ELR (cell line): Measurements from ENCODE around the gene SLC43A1.

Experiments used
- DNase-seq: peaks from one replicate; pipeline ENCODE4 v3.0.0-alpha.2; 2015; ENCODE audit warnings: low read depth

Gene SLC43A1

DNA sequence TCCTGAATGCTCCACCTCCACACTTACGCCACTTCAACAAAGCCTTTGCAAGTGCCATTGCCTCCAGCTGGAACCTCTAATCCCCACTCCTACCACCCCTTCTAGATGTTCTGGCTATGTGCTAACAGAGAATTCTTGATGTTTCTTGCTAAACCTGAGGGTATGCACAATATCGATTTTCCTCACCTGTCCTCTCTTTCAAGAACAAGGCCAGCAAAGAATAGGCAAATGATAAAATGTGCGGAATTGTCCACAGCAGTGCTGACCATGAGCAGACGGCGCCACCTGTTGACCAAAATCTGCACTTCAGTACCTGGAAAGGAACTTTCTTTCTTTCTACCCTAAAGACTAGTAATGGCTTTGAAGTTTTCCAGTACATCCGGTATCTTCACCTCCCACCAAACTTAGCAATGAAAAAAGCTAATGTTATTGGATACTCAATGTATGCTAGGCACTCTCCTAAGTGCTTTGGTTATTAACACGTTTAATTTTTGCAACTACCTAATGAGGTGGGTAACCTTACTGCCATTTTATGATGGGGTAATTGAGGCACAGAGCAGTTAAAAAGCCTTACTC lies 11.6 kb upstream of the SLC43A1 start:
- peak; percentile 64 for DNase-seq

DNA sequence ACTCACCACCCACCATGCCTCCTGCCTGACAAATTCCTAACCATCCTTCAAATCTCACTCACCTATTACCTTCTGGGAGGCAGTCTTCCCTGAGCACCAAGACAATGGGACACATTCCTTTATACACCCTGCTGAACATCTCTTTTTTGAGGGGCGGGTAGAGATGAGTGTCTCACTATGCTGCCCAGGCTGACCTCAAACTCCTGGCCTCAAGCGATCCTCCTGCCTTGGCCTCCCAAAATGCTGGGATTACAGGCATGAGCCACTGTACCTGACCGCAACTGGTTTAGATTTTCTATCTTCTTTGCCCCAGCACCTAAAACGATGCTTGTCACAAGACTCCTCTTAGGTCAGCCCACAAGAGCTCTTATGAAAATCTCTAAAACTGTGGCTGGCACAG lies 7.9 kb upstream of the SLC43A1 start:
- DNase-seq: no peak

DNA sequence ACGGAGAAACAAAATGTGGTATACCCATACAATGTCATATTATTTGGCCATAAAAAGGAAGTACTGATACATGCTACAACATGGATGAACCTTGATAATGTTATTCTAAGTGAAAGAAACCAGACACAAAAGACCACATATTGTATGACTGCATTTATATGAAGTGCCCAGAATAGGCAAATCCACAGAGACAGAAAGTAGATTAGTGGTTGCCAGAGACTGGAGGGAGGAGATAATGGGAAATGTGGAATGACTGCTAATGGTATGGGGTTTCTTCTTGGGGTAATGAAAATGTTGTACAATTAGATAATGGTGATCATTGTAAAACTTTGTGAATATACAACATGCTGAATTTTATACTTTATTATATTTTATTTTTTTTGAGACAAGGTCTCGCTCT lies 5.6 kb upstream of the SLC43A1 start:
- DNase-seq: no peak

DNA sequence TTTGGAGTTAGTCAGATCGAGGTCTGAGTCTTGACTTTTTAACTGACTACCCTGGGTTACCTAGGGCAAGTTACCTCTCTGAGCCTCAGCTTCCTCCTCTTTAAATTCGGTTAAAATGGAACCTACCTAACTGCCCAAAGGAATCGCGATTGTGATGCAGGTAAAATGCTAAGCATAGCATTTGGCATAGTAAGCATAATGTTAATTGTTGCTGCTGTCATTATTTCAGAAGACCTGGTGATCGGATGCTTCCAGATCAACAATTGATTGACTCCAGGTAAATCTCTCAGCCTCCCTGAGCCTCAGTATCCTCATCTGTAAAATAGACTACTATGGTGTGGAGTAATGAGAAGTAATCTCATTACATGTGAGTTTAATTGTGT lies 550 bp upstream of the SLC43A1 start:
- no peak for DNase-seq

DNA sequence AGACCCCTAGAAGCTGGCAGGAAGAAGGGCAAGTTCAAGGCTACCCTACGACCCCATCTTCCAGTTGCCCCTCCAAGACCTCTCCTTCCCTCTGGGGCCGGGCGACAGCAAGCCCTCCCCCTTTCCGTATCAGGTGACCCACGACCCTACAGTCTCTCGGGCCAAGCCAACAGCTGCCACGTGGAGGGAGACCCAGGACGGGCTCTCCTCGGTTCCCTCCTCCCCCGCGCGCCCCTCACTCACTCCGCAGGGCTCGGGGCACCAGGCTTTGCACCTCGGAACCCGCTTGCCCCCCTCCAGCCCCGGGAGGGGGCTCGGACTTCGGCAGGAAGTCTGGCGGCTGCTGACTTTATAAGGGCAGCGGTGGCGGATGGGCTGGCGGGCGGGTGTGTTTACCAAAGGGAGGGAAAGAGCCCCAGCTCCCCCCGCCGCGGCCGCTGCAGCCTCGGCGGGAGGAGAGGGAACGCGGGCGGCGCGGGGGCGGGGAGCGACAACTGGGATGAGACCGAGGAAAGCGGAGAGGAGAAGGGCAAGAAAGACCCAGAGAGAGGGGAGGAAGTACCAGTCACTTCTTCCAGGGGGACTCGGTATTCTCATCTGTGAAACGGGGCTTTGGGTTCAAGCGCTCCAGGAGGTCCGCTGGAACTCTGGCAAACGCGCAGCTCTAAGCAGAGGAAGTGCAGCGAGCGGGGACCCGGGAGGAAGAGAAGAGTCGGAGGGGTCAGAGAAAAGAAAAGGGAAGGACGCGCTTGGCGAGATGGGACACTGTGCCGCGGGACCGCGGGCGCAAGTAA lies 767 bp downstream of the SLC43A1 start:
- DNase-seq: peak; percentile 55

DNA sequence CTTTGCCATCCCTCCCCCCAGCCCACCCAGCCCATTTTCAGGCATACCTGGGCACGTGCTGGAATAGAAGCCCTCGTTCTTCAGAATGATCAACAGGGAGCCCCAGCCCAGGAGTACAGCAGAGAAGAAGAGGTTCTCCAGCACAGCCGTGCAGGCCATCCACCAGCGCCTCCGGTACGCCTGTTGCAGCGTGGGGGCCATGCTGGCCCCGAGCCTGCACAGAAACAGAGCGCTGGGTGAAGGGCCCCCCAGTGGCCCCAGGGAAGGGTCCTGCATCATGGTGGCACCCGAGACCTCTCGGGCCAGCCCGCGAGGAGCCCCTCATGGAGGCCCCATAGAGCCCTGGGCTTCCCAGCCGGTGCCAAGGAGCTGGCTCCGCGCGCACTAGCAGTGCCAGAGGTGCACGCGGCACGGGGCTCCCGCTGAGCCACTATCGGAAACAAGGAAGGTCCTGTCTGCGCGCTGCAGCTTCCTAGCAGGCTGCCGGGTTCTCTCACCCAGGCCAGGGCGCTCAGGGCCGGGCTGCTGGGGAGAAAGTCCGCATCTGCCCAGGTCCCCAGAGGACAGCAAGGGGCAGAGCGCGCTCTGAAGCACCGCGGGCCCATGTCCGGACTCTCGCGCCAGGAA lies 1.5 kb downstream of the SLC43A1 start:
- peak; percentile 45 for DNase-seq

DNA sequence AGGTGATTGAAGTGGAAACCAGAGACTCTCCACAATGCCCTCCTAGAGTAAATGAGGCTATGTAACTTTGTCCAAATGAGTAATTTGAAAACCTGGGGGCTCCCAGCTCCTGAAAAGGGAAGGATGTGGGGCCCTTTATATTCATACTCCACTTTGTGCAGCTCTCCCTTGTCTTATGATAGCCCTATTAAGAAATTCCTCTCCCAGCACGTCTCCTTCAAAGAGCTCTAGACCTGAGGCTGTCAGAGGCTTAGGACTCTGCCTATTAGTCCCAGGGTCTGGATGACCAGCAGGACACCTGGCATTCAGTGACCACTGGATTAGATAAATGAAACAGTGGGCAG lies 2.1 kb downstream of the SLC43A1 start:
- DNase-seq: no peak

DNA sequence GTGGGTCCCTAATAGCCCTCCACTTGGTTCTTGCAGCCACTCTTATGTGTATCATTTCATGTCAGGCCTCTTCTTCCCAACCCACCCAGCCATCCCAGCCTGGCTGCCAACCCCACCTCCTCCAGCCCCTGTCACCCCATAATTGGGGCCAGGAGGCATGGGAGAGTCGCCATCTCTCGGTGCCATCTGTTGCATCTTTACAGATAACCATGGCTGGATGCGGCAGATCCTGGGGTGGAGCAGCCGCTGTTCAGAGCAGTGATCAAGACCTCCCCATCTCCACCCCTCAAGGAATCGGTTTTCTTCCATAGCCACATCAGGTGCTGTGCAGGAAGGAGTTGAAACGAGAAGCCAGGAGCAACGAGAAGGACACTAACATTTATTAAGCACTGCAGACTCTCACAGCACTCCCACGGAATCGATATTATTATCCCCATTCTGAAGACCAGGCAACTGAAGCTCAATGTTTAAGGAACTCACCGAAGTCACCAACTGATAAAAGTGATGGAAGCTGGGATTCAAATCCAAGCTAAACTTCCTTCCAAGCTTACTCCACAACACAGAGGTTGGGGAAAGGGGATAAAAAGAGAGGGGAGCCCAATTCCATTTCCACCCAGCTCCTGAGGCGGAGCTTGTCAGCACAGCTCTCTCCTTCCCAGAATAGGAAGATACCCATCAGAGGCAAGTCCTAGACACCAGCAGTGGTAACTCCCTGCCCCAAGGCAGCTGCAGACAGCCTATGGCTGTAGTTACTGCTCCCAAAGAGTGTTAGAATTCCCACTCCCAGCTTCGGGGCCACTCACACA lies 2.7 kb downstream of the SLC43A1 start:
- no peak for DNase-seq

DNA sequence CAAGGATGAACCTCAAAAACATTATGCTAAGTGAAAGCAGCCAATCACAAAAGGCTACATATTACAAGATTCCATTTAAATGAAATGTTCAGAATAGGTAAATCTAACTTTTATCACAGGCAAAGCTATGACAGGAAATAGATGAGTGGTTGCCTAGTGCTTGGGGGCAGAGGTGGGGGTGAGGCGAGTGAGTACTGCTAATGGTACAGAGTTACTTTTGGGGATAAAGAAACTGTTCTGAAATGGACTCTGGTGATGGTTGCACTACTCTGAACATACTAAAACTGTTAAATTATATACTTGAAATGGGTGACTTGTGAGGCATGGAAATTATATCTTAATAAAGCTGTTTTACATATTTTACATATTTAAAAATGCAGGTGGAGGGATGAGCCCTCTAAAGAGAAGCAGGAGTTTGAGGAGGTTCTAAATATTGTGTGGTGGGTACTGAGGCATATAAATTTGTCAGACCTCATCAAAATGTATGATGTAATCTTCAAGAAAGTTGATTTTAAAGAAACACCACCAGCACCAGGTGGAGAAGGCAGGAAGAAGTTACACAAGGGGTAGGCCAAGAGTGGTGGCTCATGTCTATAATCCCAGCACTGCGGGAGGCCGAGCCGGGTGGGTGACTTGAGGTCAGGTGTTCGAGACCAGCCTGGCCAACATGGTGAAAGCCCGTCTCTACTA lies 3.6 kb downstream of the SLC43A1 start:
- DNase-seq: no peak

DNA sequence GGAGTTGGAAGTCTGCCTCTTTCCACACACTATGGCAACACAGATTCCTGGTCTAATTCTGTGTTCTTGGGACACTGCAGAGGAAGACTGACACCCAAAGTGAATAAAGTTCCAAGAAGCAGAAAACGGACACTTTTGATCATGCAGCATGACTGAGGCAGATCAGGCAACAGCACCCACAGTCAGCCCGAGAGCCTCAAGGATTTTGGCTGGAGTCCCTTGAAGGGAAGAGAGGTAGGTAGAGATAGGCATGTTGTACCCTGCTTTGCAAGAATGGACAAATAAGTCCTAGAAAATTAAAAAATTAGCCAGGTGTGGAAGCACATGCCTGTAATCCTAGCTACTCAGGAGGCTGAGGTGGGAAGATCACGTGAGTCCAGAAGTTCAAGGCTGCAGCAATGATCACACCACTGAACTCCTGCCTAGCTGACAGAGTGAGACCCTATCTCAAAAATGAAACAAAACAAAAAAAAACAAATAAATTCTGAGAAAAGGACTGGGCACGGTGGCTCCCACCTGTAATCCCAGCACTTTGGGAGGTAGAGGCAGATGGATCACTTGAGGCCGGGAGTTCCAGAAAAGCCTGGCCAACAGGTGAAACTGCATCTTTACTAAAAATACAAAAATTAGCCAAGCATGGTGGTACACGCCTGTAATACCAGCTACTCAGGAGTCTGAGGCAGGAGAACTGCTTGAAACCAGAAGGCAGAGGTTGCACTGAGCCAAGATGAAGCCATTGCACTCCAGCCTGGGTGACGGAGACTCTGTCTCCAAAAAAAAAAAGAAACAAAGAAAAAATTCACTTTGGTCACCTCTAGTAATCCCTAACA lies 6.9 kb downstream of the SLC43A1 start:
- no peak for DNase-seq

DNA sequence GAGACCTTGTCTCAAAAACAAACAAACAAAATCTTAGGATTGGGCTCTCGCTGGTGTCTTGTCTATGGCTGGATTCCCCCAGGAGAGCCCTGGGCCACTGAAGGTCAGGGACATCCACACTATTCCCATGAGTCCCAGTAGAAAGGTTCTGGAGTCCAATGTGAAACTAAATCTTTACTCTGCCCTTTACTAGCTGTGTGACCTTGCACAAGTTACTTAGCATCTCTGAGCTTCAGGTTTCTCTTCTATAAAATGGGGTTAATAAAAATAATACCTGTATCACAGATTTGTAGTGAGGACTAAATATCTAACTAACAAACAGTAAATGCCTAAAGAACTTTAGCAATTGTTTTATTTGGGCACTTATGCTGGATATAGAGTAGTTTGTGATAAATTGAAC lies 9.0 kb downstream of the SLC43A1 start:
- DNase-seq: no peak

DNA sequence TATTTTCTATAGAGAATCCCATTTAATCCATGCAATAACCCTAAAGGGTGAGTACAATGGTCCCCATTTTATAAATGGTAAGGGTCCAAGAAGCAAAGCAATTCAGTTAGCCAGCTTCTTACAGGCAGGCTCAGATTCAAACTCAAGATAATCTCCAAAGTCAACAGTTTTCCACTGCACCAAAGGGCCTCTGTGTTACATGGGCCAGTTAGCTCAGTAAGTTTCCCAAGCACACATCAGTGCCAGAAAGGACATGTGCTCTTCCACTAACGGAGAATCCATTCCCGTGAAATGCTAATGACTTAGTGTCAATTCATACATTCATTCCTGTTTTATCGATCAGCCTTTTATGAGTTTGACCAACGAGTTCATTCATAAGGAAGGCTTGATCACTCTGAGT lies 11.0 kb downstream of the SLC43A1 start:
- no peak for DNase-seq

DNA sequence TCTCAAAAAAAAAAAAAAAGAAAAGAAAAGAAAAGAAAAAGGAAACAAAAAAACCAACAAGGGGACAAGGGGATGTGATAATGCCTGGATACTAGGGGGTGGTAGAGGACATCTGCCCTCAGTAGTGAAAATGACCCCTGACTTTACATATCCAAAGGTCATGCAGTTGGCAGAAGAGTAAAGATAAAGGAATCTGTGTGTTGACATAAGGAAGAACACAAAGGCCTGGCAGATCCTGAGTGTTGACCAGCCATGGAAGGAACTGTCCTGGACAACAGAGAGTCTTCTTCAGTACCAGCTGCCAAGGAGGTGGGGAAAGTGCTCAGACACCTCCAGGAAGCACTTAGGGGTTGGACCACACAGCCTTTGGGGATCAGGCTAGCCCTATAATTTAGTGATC lies 12.6 kb downstream of the SLC43A1 start:
- DNase-seq: no peak

DNA sequence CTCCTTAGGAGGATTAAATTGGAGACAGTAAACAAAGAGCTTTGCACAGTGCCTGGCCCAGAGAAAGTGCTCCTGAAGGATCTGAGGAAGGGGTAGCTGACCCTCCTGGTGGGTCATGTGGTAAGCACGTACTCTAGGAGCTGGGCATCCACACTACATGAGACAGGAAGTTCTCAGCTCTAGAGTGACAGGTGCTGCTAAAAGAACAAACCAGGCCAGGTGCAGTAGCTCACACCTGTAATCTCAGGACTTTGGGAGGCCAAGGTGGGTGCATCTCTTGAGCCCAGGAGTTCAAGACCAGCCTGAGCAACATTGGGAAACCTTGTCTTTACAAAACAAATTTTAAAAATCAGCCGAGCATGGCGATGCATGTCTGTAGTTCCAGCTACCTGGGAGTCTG lies 13.1 kb downstream of the SLC43A1 start:
- DNase-seq: no peak

DNA sequence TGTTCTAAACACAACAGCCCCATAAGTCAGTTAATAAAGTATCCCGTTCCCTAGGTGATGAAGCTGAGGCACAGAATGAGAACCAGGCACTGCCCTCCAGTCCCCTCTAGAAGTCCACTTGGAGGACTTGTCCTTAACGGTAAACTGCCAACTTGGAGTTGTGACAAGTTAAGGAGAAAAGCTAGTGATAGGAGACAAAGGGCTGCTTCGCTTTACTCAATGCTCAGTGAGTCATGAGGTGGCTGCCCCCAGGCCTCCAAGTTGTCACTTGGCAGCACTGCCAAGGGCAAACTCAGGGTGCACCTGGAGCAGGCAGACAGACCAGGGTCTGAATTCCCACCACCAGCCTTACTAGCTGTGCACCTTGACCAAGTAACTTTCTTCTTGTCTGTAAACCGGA lies 13.5 kb downstream of the SLC43A1 start:
- DNase-seq: no peak

DNA sequence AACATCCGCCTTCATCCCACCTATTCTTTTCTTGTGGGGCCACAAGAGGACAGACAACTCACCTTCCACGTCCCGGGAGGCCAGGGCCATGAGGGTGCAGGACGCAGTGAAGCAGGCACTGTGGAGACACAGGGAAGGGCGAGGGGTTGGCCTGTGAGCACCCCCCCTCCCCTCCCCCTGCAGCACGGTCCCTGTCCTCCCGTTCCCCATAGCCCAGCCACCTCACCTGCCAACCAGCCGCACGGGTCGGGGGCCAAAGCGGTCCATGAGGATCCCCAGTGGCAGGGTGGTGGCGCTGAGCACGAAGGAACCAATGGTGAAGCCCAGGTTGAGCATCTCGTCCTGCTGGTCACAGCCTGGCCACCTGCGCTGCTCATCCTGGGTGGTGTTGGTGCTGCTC lies 14.6 kb downstream of the SLC43A1 start:
- DNase-seq: no peak

DNA sequence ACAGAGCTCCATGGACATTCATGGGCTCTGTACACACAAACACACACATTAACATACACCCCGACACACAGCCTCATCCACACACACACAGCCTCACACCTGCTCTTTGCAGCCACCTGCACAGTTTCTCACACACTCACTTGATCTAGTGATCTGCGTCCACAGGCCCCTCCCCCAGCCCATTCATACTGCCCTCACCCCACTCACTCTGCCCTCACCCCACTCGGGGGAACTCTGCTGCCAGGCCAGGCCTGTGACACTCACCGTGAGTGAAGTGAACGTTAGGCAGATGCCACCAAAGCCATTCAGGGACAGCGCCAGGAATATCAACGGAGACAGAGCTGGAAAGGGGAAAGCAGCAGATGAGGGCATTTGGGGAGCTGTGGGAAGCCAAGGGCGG lies 15.0 kb downstream of the SLC43A1 start:
- DNase-seq: no peak

DNA sequence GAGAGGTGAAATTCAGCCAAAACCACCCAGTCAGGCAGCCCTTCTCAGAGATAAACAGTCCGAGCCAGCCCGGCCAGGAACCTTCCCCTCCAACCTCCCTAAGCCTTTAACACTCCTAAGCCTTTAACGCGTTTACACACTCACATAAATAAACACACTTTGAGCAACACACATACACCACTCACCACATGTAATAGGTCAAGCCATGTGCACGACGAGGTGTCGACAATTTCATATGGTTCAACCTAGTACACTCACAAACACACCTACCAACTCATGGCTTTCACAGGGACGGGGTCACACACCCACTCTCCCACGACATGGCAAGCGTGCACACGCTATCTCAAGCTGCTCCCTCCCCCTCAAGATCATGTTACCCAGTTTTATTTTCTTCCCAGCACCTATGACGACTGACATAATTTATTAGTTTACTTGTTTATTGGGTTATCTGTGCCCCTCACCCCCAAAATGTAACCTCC lies 15.5 kb downstream of the SLC43A1 start:
- DNase-seq: no peak

DNA sequence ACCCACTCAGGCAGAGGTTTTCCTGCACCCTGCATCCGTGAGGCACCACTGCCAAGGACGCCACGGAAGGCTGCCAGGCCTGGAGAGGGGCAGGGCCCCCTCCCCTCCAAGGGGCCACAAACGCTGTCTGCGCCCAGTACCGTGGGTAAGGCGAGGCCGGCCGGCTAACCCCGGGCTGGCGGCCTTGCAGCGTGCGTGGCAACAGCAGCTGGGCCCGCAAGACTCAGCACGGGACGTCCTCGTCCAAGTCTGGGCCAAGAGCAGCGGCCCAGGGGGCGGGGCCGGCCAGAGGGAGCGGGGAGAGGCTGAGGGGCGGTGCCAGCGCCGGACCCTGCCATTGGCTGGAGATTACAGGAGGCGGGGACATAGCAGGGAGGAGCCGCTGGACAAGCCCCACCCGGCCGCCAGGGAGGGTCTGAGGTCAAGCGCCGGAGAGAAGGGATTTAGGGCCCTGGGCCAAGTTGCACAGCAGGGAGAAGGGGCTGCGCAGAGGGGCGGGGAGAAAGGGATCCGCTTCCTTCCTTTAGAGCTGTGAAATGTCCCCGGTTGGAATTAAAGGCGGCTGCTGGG lies 16.0 kb downstream of the SLC43A1 start:
- DNase-seq: peak; percentile 91

DNA sequence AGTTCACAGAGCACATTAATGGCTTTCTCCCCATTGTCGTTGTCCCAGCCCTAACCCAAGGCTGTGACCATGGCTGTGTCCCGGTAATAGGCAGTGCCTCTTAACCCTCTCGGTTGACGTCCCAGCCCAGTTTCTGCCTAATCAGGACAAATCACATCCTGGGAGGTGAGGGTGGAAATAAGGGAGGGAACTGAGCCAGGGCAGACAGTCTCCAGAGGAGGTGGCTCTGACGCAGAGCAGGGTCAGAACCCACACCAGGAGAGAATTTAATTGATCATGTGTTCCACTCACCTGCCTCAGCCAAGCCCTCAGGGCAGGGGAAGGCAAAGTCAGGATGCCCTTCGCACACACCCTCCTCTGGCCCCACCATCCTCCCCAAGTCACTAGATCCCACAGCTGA lies 17.0 kb downstream of the SLC43A1 start:
- no peak for DNase-seq
